ENCODE results near the gene DRGX.

Gene DRGX

DNA sequence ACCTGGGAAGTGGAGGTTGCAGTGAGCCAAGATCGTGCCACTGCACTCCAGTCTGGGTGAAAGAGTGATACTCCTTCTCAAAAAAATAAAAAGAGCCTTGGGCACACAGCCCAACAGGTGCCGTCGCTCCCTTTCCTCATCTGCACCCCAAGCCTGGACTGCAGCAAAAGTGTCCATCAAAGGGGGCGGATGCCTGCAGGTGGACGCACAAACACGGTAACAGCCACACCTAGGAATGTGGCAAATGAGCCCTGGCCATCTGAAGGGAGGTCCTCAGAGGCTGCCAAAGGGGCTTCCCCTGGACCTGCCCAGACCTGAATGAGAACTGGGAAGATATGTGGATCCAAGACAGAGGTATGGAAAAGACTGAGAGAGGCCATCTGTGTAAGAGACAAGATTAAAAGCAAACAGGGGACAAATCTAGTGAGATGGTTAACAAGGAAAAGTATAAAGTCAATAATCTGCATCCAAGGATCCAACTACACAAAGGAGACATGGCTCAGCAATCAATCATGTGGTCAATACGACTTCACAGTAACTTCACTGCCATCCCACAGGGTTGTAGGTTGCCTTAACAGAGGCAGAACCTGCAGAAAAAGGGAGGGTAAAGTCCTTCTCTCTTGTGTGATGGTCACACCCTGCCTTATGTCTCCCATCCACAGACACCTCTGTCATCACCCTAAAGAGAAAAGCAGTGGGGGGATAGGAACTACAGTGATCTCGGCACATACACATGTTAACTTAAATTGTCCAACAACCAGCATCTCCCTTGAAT lies 25.4 kb downstream of the DRGX start:
- no peaks in the 10 kb centered on the region for H3K9me3 ChIP-seq (ENCODE audit: control insufficient read depth, low read length)
- no peaks in the 10 kb centered on the region for H3K36me3 ChIP-seq (ENCODE audit: control insufficient read depth, insufficient read depth, low read length)
- no peaks in the 10 kb centered on the region for H3K4me1 ChIP-seq (ENCODE audit: control insufficient read depth, insufficient read depth, low read length)
- 90 to 92% methylated on average over 8 of the region's 8 CpGs for WGBS, 2 experiments
- no peak overlapping the region for H3K27ac ChIP-seq (ENCODE audit: insufficient read depth, low read depth, low read length, poor library complexity, severe bottlenecking)
- no peak overlapping the region for H3K4me3 ChIP-seq (ENCODE audit: insufficient read depth, low read depth, low read length)
- no peaks in the 10 kb centered on the region for H3K27me3 ChIP-seq (ENCODE audit: control insufficient read depth, insufficient read depth, low read length, poor library complexity, severe bottlenecking)

DNA sequence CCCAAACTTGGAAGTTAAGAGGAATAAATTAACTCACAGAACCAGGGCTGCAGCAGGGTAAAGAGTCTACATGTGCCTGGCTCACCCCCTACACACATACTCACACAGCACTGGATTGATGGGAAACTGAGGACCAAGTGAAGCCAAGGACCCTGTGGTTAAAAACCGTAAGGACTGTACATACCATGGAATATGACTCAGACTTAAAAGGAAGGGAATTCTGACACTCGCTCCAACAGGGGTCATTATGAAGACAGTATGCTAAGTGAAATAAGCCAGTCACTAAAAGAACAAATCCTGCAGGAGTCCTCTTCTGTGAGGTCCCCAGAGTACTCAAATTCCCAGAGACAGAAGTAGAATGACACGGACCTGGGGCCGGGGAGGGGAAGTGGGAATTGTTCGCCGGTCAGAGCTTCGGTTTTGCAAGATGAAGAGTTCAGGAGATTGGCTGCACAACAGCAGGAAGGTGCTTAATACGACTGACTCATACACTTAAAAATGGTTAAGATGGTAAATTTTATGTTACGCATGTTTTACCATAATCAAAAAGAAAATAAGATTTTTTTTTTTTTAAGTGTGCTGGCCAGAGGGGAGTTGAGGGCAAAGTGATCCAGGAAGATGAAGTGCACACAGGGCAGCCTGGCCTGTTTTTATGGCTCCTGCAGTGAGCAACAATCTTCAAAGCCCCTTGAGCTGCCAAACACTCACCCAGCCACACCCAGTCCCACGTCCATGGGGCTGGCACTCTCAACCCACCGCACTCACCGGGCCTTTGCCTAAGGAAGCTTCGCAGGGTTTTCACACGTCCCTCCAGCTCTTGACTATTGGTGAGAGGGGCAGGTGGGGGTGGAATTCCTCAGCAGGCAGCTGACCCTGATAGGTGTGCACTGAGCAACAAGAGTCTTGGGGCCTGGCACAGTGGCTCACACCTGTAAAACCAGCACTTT lies 26.4 kb downstream of the DRGX start:
- Histone ChIP-seq H3K27ac (ENCODE audit: insufficient read depth, low read depth, low read length, poor library complexity, severe bottlenecking) (no peak overlapping the region), H3K9me3 (ENCODE audit: control insufficient read depth, low read length) (no peaks in the 10 kb centered on the region)
- 85 to 92% methylated on average over 13 to 14 of the region's 14 CpGs for WGBS, 2 experiments

DNA sequence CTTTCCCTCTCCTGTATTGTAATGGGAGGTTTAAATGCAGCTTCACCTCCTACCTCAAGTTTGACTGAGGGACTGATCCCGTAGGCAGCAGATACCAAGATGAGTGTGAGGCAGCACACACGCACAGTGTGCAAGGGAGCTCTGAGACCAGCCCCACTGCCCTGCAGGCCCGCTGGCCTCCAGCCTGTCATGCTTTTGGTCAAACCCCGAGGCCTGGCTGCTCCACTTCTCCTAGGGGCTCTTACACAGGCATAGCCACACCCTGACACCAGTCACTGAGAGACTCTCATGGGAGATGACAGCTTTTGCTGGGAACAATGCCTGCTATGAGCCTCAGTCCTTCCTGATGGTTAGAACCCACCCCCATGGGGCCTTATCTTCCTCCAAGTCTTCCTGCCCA lies 27.6 kb downstream of the DRGX start:
- WGBS, 2 experiments: 93 to 95% methylated on average over 4 of the region's 4 CpGs
- H3K9me3 ChIP-seq (ENCODE audit: control insufficient read depth, low read length): no peaks in the 10 kb centered on the region

More for the DNA sequence above, 26.4 kb downstream of the DRGX start:
- H3K36me3 ChIP-seq (ENCODE audit: control insufficient read depth, insufficient read depth, low read length): no peaks in the 10 kb centered on the region
- no peak overlapping the region for H3K4me3 ChIP-seq (ENCODE audit: insufficient read depth, low read depth, low read length)
- H3K27me3 ChIP-seq (ENCODE audit: control insufficient read depth, insufficient read depth, low read length, poor library complexity, severe bottlenecking): no peaks in the 10 kb centered on the region
- no peaks in the 10 kb centered on the region for H3K4me1 ChIP-seq (ENCODE audit: control insufficient read depth, insufficient read depth, low read length)

DNA sequence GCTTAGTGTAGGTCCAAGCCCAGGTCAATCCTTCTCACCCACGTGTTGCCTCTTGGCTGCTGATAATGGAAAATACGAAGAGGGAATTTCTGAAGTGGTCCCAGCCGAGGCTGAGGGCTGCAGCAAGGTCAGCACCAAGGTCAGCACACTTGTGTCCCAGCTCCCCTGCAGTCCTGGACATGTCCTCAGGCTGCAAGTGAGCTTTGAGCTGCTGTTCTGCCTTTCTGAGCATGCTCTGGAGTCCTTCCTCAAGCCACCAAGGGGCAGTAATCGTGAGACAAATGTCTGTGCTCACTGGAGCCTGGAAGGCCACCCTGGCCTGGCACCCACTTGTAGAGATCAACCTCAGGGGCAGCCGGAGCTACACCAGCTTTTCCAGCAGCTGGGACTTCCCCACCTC lies 28.3 kb downstream of the DRGX start:
- Histone ChIP-seq H3K9me3 (ENCODE audit: control insufficient read depth, low read length) (no peaks in the 10 kb centered on the region), H3K27me3 (ENCODE audit: control insufficient read depth, insufficient read depth, low read length, poor library complexity, severe bottlenecking) (no peaks in the 10 kb centered on the region), H3K4me3 (ENCODE audit: insufficient read depth, low read depth, low read length) (no peak overlapping the region), H3K4me1 (ENCODE audit: control insufficient read depth, insufficient read depth, low read length) (no peaks in the 10 kb centered on the region), H3K36me3 (ENCODE audit: control insufficient read depth, insufficient read depth, low read length) (no peaks in the 10 kb centered on the region), H3K27ac (ENCODE audit: insufficient read depth, low read depth, low read length, poor library complexity, severe bottlenecking) (no peak overlapping the region)
- WGBS, 2 experiments: 64% methylated on average over 5 of the region's 5 CpGs

More for the DNA sequence above, 27.6 kb downstream of the DRGX start:
- Histone ChIP-seq H3K27me3 (ENCODE audit: control insufficient read depth, insufficient read depth, low read length, poor library complexity, severe bottlenecking) (no peaks in the 10 kb centered on the region), H3K4me3 (ENCODE audit: insufficient read depth, low read depth, low read length) (no peak overlapping the region), H3K4me1 (ENCODE audit: control insufficient read depth, insufficient read depth, low read length) (no peaks in the 10 kb centered on the region), H3K27ac (ENCODE audit: insufficient read depth, low read depth, low read length, poor library complexity, severe bottlenecking) (no peak overlapping the region), H3K36me3 (ENCODE audit: control insufficient read depth, insufficient read depth, low read length) (no peaks in the 10 kb centered on the region)

DNA sequence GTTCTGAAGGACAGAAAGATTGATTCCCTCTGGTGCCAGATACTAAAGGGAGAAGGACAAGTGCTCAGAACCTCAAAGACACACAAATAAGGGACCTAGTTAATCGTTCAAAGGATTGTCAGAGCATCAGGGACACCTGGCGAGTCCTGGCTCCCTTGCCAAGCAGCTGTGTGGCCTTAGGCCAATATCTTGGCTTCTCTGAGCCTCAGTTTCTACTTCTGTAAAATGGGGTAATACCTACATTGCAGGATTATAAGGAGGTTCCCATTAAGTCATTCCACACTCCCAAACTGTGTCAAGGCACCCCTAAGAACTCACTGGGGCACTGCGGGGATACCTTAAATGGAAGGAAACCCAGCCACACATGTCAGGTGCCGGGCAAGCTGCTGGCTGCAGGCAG lies 29.4 kb downstream of the DRGX start:
- Histone ChIP-seq H3K4me3 (ENCODE audit: insufficient read depth, low read depth, low read length) (no peak overlapping the region), H3K27me3 (ENCODE audit: control insufficient read depth, insufficient read depth, low read length, poor library complexity, severe bottlenecking) (no peaks in the 10 kb centered on the region), H3K4me1 (ENCODE audit: control insufficient read depth, insufficient read depth, low read length) (no peaks in the 10 kb centered on the region), H3K36me3 (ENCODE audit: control insufficient read depth, insufficient read depth, low read length) (no peaks in the 10 kb centered on the region), H3K9me3 (ENCODE audit: control insufficient read depth, low read length) (no peaks in the 10 kb centered on the region), H3K27ac (ENCODE audit: insufficient read depth, low read depth, low read length, poor library complexity, severe bottlenecking) (no peak overlapping the region)
- WGBS, 2 experiments: 86 to 91% methylated on average over 4 of the region's 4 CpGs

DNA sequence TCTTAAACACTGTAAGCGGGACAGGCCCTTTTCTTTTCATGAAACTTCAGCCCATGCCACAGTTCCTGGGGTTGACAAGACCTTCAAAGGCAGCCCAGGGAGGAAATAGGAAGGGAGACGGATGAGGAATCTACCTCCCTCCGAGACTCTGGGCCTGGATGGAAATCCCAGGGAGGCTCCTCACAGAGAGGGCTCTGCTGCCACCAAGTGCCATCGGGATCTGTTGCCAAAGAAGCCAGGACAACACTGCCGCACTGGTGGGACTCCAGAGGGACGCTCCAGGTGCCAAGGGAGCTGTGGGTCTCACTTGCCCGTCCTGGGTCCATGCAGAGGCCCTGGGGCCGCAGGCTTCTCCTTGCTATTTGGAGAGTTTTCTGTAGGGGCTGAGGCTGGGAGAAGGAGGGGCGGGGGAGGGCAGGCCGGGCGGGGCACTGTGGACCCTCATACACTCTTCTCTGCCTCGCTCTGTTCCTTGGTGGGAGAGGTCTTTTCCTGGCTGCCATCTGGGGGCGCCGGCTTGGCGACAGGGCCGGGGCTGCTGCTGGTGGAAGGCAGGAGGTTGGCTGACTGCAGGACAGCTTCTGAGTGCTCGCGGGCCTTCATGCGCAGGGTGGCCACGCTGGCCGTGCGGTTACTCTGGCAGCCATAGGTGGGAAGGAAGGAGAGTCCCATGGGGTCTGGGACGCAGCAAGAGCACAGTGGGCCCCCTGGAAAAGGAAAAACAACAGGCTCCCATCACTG lies 30.0 kb downstream of the DRGX start:
- H3K27ac ChIP-seq (ENCODE audit: insufficient read depth, low read depth, low read length, poor library complexity, severe bottlenecking): no peak overlapping the region
- WGBS, 2 experiments: 89 to 91% methylated on average over 23 of the region's 23 CpGs
- H3K9me3 ChIP-seq (ENCODE audit: control insufficient read depth, low read length): no peaks in the 10 kb centered on the region
- no peaks in the 10 kb centered on the region for H3K36me3 ChIP-seq (ENCODE audit: control insufficient read depth, insufficient read depth, low read length)
- H3K4me3 ChIP-seq (ENCODE audit: insufficient read depth, low read depth, low read length): no peak overlapping the region
- no peaks in the 10 kb centered on the region for H3K4me1 ChIP-seq (ENCODE audit: control insufficient read depth, insufficient read depth, low read length)
- H3K27me3 ChIP-seq (ENCODE audit: control insufficient read depth, insufficient read depth, low read length, poor library complexity, severe bottlenecking): no peaks in the 10 kb centered on the region

DNA sequence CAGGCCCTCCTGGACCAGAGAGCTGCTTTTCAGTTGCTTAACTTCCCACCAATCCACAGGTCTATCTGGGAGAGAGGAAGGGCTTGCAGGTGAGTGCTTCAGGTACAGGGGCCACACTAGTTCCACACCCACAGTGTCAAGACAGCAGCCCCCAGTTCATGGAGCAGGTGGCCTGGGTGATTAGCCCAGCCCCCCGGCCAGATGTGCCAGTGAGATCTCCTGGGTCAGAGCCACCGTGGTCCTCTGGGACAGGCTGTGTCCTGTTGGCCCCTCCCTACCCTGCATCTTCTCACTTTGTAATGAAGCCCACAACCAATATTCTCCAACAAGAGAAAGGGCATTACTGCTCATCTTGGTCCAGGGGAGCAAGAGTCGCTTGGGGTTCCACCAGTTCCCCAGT lies 30.6 kb downstream of the DRGX start:
- H3K9me3 ChIP-seq (ENCODE audit: control insufficient read depth, low read length): no peaks in the 10 kb centered on the region
- WGBS, 2 experiments: 91 to 100% methylated on average over 3 of the region's 3 CpGs
- H3K27me3 ChIP-seq (ENCODE audit: control insufficient read depth, insufficient read depth, low read length, poor library complexity, severe bottlenecking): no peaks in the 10 kb centered on the region
- no peaks in the 10 kb centered on the region for H3K4me1 ChIP-seq (ENCODE audit: control insufficient read depth, insufficient read depth, low read length)
- no peak overlapping the region for H3K27ac ChIP-seq (ENCODE audit: insufficient read depth, low read depth, low read length, poor library complexity, severe bottlenecking)
- no peak overlapping the region for H3K4me3 ChIP-seq (ENCODE audit: insufficient read depth, low read depth, low read length)
- no peaks in the 10 kb centered on the region for H3K36me3 ChIP-seq (ENCODE audit: control insufficient read depth, insufficient read depth, low read length)

DNA sequence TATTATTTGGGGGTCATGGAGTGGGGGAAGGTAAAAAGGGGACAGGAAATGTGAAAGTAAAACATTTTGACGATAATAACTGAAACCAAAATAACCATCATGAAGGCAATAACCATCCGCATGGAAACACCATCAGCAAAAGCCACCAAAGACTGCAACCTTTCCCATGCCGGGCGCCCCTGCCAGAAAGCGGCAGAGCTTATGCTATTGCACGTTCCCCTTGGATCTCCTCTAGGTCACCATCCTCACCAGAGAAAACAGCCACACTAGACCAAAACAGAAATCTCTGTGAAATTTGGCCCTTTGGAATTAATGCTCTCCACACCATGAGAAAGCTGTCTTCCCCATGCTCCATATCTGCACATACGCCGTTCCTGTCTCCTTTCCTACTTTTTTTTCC lies 31.1 kb downstream of the DRGX start:
- 95 to 96% methylated on average over 8 of the region's 8 CpGs for WGBS, 2 experiments
- Histone ChIP-seq H3K27me3 (ENCODE audit: control insufficient read depth, insufficient read depth, low read length, poor library complexity, severe bottlenecking) (no peaks in the 10 kb centered on the region), H3K9me3 (ENCODE audit: control insufficient read depth, low read length) (no peaks in the 10 kb centered on the region), H3K4me1 (ENCODE audit: control insufficient read depth, insufficient read depth, low read length) (no peaks in the 10 kb centered on the region), H3K4me3 (ENCODE audit: insufficient read depth, low read depth, low read length) (no peak overlapping the region), H3K27ac (ENCODE audit: insufficient read depth, low read depth, low read length, poor library complexity, severe bottlenecking) (no peak overlapping the region), H3K36me3 (ENCODE audit: control insufficient read depth, insufficient read depth, low read length) (no peaks in the 10 kb centered on the region)

DNA sequence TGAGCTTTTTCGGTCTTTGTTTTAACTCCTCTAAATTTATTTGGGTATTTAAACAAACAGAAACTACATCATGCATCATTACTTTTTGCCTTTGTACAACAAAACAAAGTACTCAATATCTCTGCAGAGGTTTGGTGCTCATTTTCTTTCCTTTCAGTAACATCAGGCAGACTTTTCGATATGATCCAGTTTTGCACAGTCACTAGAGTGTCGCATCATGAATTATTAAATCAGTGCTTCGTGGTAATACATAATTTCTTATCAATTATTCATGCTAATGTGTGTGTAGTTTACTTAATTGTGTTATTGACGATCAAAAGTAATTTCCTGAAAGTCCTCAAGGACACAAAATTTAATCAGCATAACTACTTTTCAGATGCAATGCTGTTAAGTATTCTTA lies 31.8 kb downstream of the DRGX start:
- Histone ChIP-seq H3K36me3 (ENCODE audit: control insufficient read depth, insufficient read depth, low read length) (no peaks in the 10 kb centered on the region), H3K27ac (ENCODE audit: insufficient read depth, low read depth, low read length, poor library complexity, severe bottlenecking) (no peak overlapping the region), H3K4me3 (ENCODE audit: insufficient read depth, low read depth, low read length) (no peak overlapping the region), H3K9me3 (ENCODE audit: control insufficient read depth, low read length) (no peaks in the 10 kb centered on the region), H3K4me1 (ENCODE audit: control insufficient read depth, insufficient read depth, low read length) (no peaks in the 10 kb centered on the region), H3K27me3 (ENCODE audit: control insufficient read depth, insufficient read depth, low read length, poor library complexity, severe bottlenecking) (no peaks in the 10 kb centered on the region)
- 87 to 89% methylated on average over 3 to 4 of the region's 5 CpGs for WGBS, 2 experiments

Measured in ectodermal cell (in vitro differentiated cells).